Stimulated activated CD8-positive, alpha-beta memory T cell treated with anti-CD3 and anti-CD28 coated beads, Interleukin-12 subunit alpha, Interleukin-12 subunit beta, amount 100 ng/mL, for 4 hours (primary cell): ENCODE measurements around the gene LGALS4.
"Not testable (repeated sequence)": the region's sequence is repeated elsewhere in the genome, so short reads cannot be mapped to it uniquely, and the experiment has no call there.

ENCODE experiments used
- DNase-seq: peaks from one replicate; pipeline ENCODE4 v3.0.0-alpha.2; 2020; ENCODE audit warnings: low read depth

The LGALS4 gene

GRCh38 chr19:38770228-38770948 is 42.4 kb downstream of the LGALS4 start:
- DNase-seq = not testable (repeated sequence)

GRCh38 chr19:38769635-38770211 is 43.0 kb downstream of the LGALS4 start:
- peak; percentile 82 for DNase-seq

- no peak for DNase-seq
Observed at GRCh38 chr19:38766276-38767047, 46.3 kb downstream of the LGALS4 start.

- DNase-seq = no peak
Observed at GRCh38 chr19:38765214-38765613, 47.5 kb downstream of the LGALS4 start.

GRCh38 chr19:38763795-38764220 is 48.9 kb downstream of the LGALS4 start:
- no peak for DNase-seq

GRCh38 chr19:38761884-38762389 is 50.8 kb downstream of the LGALS4 start:
- not testable (repeated sequence) for DNase-seq

- not testable (repeated sequence) for DNase-seq
Observed at GRCh38 chr19:38760805-38761517, 51.8 kb downstream of the LGALS4 start.

- no peak for DNase-seq
Observed at GRCh38 chr19:38759590-38760003, 53.1 kb downstream of the LGALS4 start.

GRCh38 chr19:38754196-38754595 is 58.5 kb downstream of the LGALS4 start:
- DNase-seq = not testable (repeated sequence)

- DNase-seq = not testable (repeated sequence)
Observed at GRCh38 chr19:38753783-38754182, 59.0 kb downstream of the LGALS4 start.
